H9 (cell line): ENCODE data around the gene ACTN2. TPM values are rescaled to one million over a fixed set of nuclear protein-coding genes. Genes with fewer than 3 reads are reported as not detected.

Experiments used
- DNase-seq: peaks from one replicate; pipeline ENCODE4 v3.0.0-alpha.2; 2017
- H2AFZ ChIP-seq: one replicate; pipeline ENCODE4 v1.6.1; 2013; ENCODE audit warnings: mild to moderate bottlenecking, low read length, control low read depth, moderate library complexity
- H2AK5ac ChIP-seq: 2 replicates; pipeline ENCODE4 v1.6.1; 2013; ENCODE audit warnings: low read length, control low read depth, mixed read lengths; ENCODE audit not compliant: insufficient read length
- H2BK120ac ChIP-seq: one replicate; pipeline ENCODE4 v1.6.1; 2013; ENCODE audit warnings: low read depth, mild to moderate bottlenecking, low read length, control low read depth, inconsistent platforms; ENCODE audit not compliant: poor library complexity, severe bottlenecking
- H2BK12ac ChIP-seq: 2 replicates; pipeline ENCODE4 v1.6.1; 2013; ENCODE audit warnings: low read length, control low read depth, mixed read lengths, low read depth; ENCODE audit not compliant: insufficient read length
- H2BK15ac ChIP-seq: 2 replicates; pipeline ENCODE4 v1.6.1; 2013; ENCODE audit warnings: low read depth, low read length, control low read depth
- H2BK20ac ChIP-seq: one replicate; pipeline ENCODE4 v1.6.1; 2013; ENCODE audit warnings: low read depth, mild to moderate bottlenecking, low read length, control low read depth, inconsistent platforms; ENCODE audit not compliant: poor library complexity, severe bottlenecking
- H2BK5ac ChIP-seq: 2 replicates; pipeline ENCODE4 v1.6.1; 2013; ENCODE audit warnings: low read length, control low read depth, mixed read lengths; ENCODE audit not compliant: insufficient read length
- H3K14ac ChIP-seq: 2 replicates; pipeline ENCODE4 v1.6.1; 2013; ENCODE audit warnings: low read length, control low read depth; ENCODE audit not compliant: insufficient read depth
- H3K18ac ChIP-seq: 2 replicates; pipeline ENCODE4 v1.6.1; 2013; ENCODE audit warnings: low read depth, mild to moderate bottlenecking, mixed read lengths, low read length, control low read depth; ENCODE audit not compliant: insufficient read length
- H3K23ac ChIP-seq: 2 replicates; pipeline ENCODE4 v1.6.1; 2013; ENCODE audit warnings: low read length, control low read depth, mixed read lengths, low read depth; ENCODE audit not compliant: insufficient read length
- H3K23me2 ChIP-seq: 2 replicates; pipeline ENCODE4 v1.6.1; 2013; ENCODE audit warnings: low read depth, mild to moderate bottlenecking, mixed read lengths, low read length, control low read depth; ENCODE audit not compliant: insufficient read length, poor library complexity, severe bottlenecking
- H3K27ac ChIP-seq: 2 replicates; pipeline ENCODE4 v1.5.1; 2013; ENCODE audit warnings: low read length, control low read depth, mixed read lengths, low read depth; ENCODE audit not compliant: insufficient read length
- H3K27me3 ChIP-seq: 2 replicates; pipeline ENCODE4 v1.6.1; 2013; ENCODE audit warnings: low read length, control low read depth, inconsistent platforms; ENCODE audit not compliant: insufficient read depth
- H3K4ac ChIP-seq: 2 replicates; pipeline ENCODE4 v1.6.1; 2013; ENCODE audit warnings: low read depth, mild to moderate bottlenecking, control low read depth, inconsistent platforms, low read length, moderate library complexity
- H3K4me1 ChIP-seq: 2 replicates; pipeline ENCODE4 v1.6.1; 2013; ENCODE audit warnings: low read length, control low read depth, inconsistent platforms; ENCODE audit not compliant: insufficient read depth
- H3K4me2 ChIP-seq: 2 replicates; pipeline ENCODE4 v1.6.1; 2013; ENCODE audit warnings: low read length, control low read depth, mixed read lengths; ENCODE audit not compliant: insufficient read length, insufficient read depth
- H3K56ac ChIP-seq: 2 replicates; pipeline ENCODE4 v1.6.1; 2013; ENCODE audit warnings: low read depth, mild to moderate bottlenecking, mixed read lengths, low read length, control low read depth; ENCODE audit not compliant: insufficient read length
- H3K79me1 ChIP-seq: 2 replicates; pipeline ENCODE4 v1.6.1; 2013; ENCODE audit warnings: low read depth, mild to moderate bottlenecking, moderate library complexity, low read length, control low read depth, inconsistent platforms; ENCODE audit not compliant: insufficient read depth, poor library complexity, severe bottlenecking
- H3K79me2 ChIP-seq: 2 replicates; pipeline ENCODE4 v1.6.1; 2013; ENCODE audit warnings: low read length, control low read depth, inconsistent platforms; ENCODE audit not compliant: insufficient read depth
- H3K9ac ChIP-seq: 2 replicates; pipeline ENCODE4 v1.6.1; 2013; ENCODE audit warnings: low read length, control low read depth, mixed read lengths; ENCODE audit not compliant: insufficient read length; ENCODE audit errors: extremely low read depth
- H3K9me3 ChIP-seq: one replicate; pipeline ENCODE4 v1.6.1; 2013; ENCODE audit warnings: low read depth, low read length, inconsistent platforms; ENCODE audit not compliant: control insufficient read depth
- H3T11ph ChIP-seq: one replicate; pipeline ENCODE4 v1.6.1; 2013; ENCODE audit warnings: mild to moderate bottlenecking, low read length, control low read depth, inconsistent platforms
- H4K20me1 ChIP-seq: one replicate; pipeline ENCODE4 v1.6.1; 2013; ENCODE audit not compliant: control insufficient read depth, insufficient read length, insufficient read depth
- H4K5ac ChIP-seq: 2 replicates; pipeline ENCODE4 v1.6.1; 2013; ENCODE audit warnings: low read depth, mild to moderate bottlenecking, mixed read lengths, low read length, control low read depth; ENCODE audit not compliant: insufficient read length
- H4K8ac ChIP-seq: replicated peaks from 2 replicates; pipeline ENCODE4 v1.6.1; 2013; ENCODE audit warnings: low read length, control low read depth, mixed read lengths, low read depth; ENCODE audit not compliant: insufficient read length
- H4K91ac ChIP-seq: 2 replicates; pipeline ENCODE4 v1.6.1; 2013; ENCODE audit warnings: low read depth, mild to moderate bottlenecking, moderate library complexity, mixed read lengths, low read length, control low read depth; ENCODE audit not compliant: insufficient read length
- H3K27ac Mint-ChIP-seq, 3 experiments: 2 replicates in 2 of 3; 3 replicates in 1 of 3; pipeline ENCODE4 v1.8.0; 2020 to 2021; ENCODE audit warnings: mixed read lengths in 3 of 3, mild to moderate bottlenecking in 1 of 3, moderate library complexity in 1 of 3
- H3K27me3 Mint-ChIP-seq: 2 replicates; pipeline ENCODE4 v1.8.0; 2021; ENCODE audit warnings: low read depth, mild to moderate bottlenecking, moderate library complexity, mixed read lengths
- H3K36me3 Mint-ChIP-seq, 3 experiments: 2 replicates in 2 of 3; 3 replicates in 1 of 3; pipeline ENCODE4 v1.8.0; 2020 to 2021; ENCODE audit warnings: low read depth in 3 of 3, mixed read lengths in 3 of 3; ENCODE audit not compliant: insufficient read depth in 1 of 3
- H3K4me1 Mint-ChIP-seq, 2 experiments: 2 replicates each; pipeline ENCODE4 v1.8.0; 2020; ENCODE audit warnings: mixed read lengths in 2 of 2
- H3K4me3 Mint-ChIP-seq, 2 experiments: 2 replicates in 1 of 2; 3 replicates in 1 of 2; pipeline ENCODE4 v1.8.0; 2020 to 2021; ENCODE audit warnings: mild to moderate bottlenecking in 2 of 2, mixed read lengths in 2 of 2, moderate library complexity in 1 of 2
- H3K9me3 Mint-ChIP-seq, 2 experiments: 2 replicates in 1 of 2; 3 replicates in 1 of 2; pipeline ENCODE4 v1.8.0; 2020; ENCODE audit warnings: mild to moderate bottlenecking in 2 of 2, mixed read lengths in 2 of 2, moderate library complexity in 1 of 2
- CTCF ChIP-seq: fragments of 200-600 bp; sonication (generic); conservative IDR thresholded peaks from 3 replicates; pipeline ENCODE4 v1.8.0; 2021; ENCODE audit warnings: antibody characterized with exemption, mild to moderate bottlenecking
- WGBS: extraction: QIAGEN DNeasy Blood & Tissue Kit; methylation state at CpG from one replicate; pipeline ENCODE4 v1.1.7; 2013; ENCODE audit warnings: missing lambda C conversion rate, low lambda C conversion rate, mixed read lengths; ENCODE audit not compliant: insufficient read length; ENCODE audit errors: extremely low coverage; 5-methylcytosine and 5-hydroxymethylcytosine counted together
- total RNA-seq: library from RNA; stranded (reverse); gene quantifications from 2 replicates; pipeline ENCODE4 v1.2.1, GENCODE V29; 2021

ACTN2 gene
- total RNA-seq, 1 experiment from 2014 or later: 2.3 TPM

GRCh38 chr1:236747311-236747985 lies 61.1 kb downstream of the ACTN2 start:
- Histone ChIP-seq H2BK12ac (no peak overlapping the region), H2BK15ac (no peak overlapping the region), H3K4me1 (no peaks in the 10 kb centered on the region), H3K9me3 (no peaks in the 10 kb centered on the region), H3K27ac (no peak overlapping the region), H2BK5ac (no peak overlapping the region), H2AFZ (no peak overlapping the region), H3K79me2 (no peaks in the 10 kb centered on the region), H2AK5ac (no peak overlapping the region), H3K14ac (no peak overlapping the region), H2BK120ac (no peak overlapping the region), H3K56ac (no peak overlapping the region), H2BK20ac (no peak overlapping the region), H3T11ph (no peak overlapping the region), H3K23ac (no peak overlapping the region), H3K9ac (no peak overlapping the region), H3K4ac (no peak overlapping the region), H3K27me3 (no peaks in the 10 kb centered on the region), H3K79me1 (no peaks in the 10 kb centered on the region), H3K4me2 (no peak overlapping the region), H4K20me1 (no peaks in the 10 kb centered on the region), H4K91ac (no peak overlapping the region), H3K18ac (no peak overlapping the region), H3K23me2 (no peaks in the 10 kb centered on the region), H4K8ac (no peak overlapping the region), H4K5ac (no peak overlapping the region)
- Mint-ChIP-seq H3K4me1 (no peaks in the 10 kb centered on the region), H3K27ac (no peak overlapping the region), H3K27me3 (no peaks in the 10 kb centered on the region), H3K36me3 (peaks cover 0 to 4% (median 2%) of the 10 kb centered on the region in 3 experiments; a peak in 1 of 7 replicates), H3K4me3 (no peak overlapping the region), H3K9me3 (no peaks in the 10 kb centered on the region)
- no peak for DNase-seq
- no CpG with 5 or more reads among the region's 6 CpGs for WGBS
- no peak for TF ChIP-seq CTCF
